ENCODE data around the gene RGS6.

- TF ChIP-seq, protein P1, sequence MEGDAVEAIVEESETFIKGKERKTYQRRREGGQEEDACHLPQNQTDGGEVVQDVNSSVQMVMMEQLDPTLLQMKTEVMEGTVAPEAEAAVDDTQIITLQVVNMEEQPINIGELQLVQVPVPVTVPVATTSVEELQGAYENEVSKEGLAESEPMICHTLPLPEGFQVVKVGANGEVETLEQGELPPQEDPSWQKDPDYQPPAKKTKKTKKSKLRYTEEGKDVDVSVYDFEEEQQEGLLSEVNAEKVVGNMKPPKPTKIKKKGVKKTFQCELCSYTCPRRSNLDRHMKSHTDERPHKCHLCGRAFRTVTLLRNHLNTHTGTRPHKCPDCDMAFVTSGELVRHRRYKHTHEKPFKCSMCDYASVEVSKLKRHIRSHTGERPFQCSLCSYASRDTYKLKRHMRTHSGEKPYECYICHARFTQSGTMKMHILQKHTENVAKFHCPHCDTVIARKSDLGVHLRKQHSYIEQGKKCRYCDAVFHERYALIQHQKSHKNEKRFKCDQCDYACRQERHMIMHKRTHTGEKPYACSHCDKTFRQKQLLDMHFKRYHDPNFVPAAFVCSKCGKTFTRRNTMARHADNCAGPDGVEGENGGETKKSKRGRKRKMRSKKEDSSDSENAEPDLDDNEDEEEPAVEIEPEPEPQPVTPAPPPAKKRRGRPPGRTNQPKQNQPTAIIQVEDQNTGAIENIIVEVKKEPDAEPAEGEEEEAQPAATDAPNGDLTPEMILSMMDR (conservative IDR thresholded peaks at IDR 0.05; ENCODE audit: low read depth, low read length): no peak
- TF ChIP-seq POLR2A (IDR thresholded peaks at IDR 0.05; ENCODE audit: low read depth, low read length) (no peak), FOS (IDR thresholded peaks at IDR 0.05; ENCODE audit: low read depth, low read length) (no peak), RFX5 (IDR thresholded peaks at IDR 0.05; ENCODE audit: low read depth, low read length) (no peak), SMC3 (IDR thresholded peaks at IDR 0.05; ENCODE audit: low read depth, low read length) (no peak), MXI1 (IDR thresholded peaks at IDR 0.05; ENCODE audit: borderline replicate concordance, low read depth, low read length) (no peak), USF2 (IDR thresholded peaks at IDR 0.05; ENCODE audit: low read depth, low read length) (no peak), BHLHE40 (IDR thresholded peaks at IDR 0.05; ENCODE audit: low read depth, low read length) (no peak), RAD21 (IDR thresholded peaks at IDR 0.05; ENCODE audit: low read length) (no peak)
- TF ChIP-seq, protein P2, sequence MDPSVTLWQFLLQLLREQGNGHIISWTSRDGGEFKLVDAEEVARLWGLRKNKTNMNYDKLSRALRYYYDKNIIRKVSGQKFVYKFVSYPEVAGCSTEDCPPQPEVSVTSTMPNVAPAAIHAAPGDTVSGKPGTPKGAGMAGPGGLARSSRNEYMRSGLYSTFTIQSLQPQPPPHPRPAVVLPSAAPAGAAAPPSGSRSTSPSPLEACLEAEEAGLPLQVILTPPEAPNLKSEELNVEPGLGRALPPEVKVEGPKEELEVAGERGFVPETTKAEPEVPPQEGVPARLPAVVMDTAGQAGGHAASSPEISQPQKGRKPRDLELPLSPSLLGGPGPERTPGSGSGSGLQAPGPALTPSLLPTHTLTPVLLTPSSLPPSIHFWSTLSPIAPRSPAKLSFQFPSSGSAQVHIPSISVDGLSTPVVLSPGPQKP (IDR thresholded peaks at IDR 0.05; ENCODE audit: borderline replicate concordance, low read depth, low read length): no peak
These were observed 591.4 kb downstream of the RGS6 start for GRCh38 chr14:72523424-72524294.
